Measurements from ENCODE around the gene SCN1B. TPM values are rescaled to one million over a fixed set of nuclear protein-coding genes. Genes with fewer than 3 reads are reported as not detected.

Gene SCN1B
- total and polyA plus RNA-seq, 2 of the 13 experiments (the other 11 are each of a cell fraction or from before 2014, with no cell fraction given) = 2.7 to 20.1 TPM

GRCh38 chr19:34994643-34995541 is 35.4 kb upstream of the SCN1B start (continued):
- TF ChIP-seq GABPA (IDR thresholded peaks at IDR 0.05; ENCODE audit: low read depth, low read length) (no peak), GABPA (CRISPR knock-in tag; IDR thresholded peaks at IDR 0.05; ENCODE audit: low read depth) (peak; percentile 47; the same call in 1 of the 2 replicates), BCL6 (CRISPR knock-in tag; IDR thresholded peaks at IDR 0.05) (peak; percentile 86), ZNF670 (CRISPR knock-in tag; IDR thresholded peaks at IDR 0.05; ENCODE audit: borderline replicate concordance) (peak; percentile 46; the same call in 1 of the 2 replicates), ZNF766 (CRISPR knock-in tag; IDR thresholded peaks at IDR 0.05; ENCODE audit: borderline replicate concordance) (0 out of 2 replicates have a peak, but pooled peaks have one; percentile 25), ZNF549 (CRISPR knock-in tag; IDR thresholded peaks at IDR 0.05) (no peak), TMF1 (CRISPR knock-in tag; IDR thresholded peaks at IDR 0.05; ENCODE audit: low read depth) (no peak), MBNL3 (CRISPR knock-in tag; conservative IDR thresholded peaks at IDR 0.05) (no peak), ZNF280D (CRISPR knock-in tag; IDR thresholded peaks at IDR 0.05) (no peak)
